8988T (cell line): ENCODE measurements around the gene GPR85.
"Not testable (repeated sequence)": the region's sequence is repeated elsewhere in the genome, so short reads cannot be mapped to it uniquely, and the experiment has no call there.

Source experiments
- DNase-seq: peaks from one replicate; pipeline ENCODE4 v3.0.0; 2011

The GPR85 gene

DNA sequence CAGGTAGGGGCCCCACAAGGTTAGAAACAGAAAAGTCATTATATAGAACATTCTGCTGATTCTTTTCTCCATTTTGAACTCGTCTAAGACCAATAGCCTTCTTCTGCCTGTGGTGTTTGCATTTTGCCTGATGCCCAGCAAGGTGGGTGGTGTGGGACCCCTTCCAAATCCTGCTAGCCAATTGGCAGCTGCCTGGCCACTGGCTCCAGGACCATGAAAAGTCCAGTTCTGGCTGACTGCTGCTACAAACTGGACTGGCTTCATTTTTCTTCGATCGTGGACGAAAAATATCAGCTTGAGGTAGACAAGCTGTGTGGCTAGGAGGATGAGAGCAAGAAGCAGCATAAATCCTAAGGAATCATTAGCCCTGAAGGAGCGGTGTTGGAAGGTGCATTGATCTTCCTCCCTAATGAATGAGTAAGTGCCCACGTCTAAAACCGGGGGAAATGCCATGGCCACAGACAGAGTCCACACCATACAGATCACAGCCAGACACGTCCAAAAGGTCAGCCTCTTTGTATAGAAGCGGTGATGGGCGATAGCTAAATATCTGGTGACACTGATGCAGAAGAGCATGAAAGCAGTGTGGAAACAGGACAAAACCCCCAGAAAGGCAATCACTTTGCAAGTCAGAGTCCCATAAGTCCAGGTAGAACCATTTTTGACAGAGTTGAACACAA lies 2.7 kb downstream of the GPR85 start:
- no peak for DNase-seq

DNA sequence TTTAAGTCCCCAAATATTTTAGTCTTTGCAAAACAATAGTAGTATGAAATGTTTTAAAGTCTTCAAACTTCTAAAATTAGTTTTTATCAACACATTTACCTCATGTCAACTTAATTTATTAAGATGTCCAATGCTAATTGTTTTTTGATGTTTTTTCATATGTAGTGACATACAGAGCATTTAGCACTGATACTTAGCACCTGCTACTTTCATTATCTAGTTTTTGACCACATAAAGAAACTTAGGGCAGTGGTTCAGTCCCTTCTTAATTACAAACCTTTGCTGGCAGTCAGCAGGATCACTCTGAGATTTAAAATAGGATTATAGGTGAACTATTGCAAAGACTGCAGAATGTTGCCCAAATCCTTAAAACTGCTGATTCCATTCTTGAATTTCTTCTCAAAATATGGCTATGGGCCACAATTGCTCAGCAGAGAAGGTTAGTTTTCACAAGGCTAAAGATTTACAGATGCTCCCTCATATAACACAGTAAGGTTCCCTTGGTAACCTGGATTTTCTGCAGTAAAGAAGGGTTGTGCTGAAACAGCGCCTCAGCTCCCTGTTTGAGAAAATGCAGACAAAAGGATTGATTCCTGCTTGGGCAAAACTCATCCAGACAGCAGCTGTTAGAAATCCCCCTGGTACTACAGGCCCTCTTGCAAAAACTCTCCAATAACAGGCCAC lies 3.4 kb downstream of the GPR85 start:
- no peak for DNase-seq

DNA sequence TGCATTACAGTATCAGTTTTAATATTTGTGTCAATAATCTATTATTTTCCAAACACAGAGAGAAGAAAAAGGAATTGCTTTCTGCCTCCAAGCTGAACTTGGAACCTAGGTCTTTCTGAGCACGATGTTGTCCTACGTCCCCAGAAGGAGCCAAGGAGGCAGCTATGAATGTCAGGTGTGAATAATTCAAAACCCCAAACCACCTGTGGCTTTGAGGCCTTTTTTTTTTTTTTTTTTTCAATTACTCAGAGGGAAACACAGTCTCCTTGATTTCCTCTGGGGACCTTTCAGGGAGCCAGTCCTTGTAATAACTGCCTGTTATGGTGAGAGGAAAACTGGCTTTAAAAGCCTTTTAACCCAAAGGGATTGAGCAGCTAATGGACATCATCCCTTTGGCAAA lies 8.3 kb downstream of the GPR85 start:
- no peak for DNase-seq

DNA sequence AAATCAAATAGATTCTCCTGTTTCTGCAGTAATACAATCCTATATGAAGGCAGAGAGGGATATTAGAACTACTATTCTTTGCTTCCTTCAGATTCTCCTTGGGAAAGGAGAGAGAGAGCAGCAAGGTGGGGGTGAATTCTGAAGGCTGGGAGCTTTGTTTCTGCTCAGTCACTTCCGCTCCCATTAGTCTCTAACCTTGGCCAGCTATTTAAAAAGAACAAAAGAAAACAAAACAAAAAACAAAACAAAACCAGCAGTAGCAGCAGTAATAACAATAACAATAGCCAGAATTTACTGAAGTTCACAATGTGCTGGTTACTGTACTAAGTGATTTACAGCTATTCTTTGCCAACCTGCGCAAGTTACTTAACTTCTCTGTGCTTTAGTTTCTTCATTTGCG lies 9.9 kb downstream of the GPR85 start:
- no peak for DNase-seq

DNA sequence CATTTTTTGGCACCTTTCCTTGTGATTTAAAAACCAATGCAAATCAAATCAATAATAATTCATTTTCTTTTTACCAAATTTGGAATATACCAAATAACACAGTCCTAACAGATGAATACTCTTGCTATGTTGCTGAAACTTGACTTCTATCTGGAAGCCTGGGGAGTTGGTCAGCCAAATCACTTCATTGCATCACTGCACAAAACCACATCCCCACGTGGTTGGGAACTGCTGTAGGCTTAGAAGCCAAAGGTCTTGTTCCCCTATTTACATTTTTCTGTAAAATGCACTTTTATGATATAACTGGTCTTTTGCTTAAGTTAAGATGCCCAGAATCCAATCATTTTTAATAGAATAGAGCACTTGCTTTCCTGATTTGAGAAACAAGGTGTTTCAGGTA lies 15.2 kb downstream of the GPR85 start:
- no peak for DNase-seq

DNA sequence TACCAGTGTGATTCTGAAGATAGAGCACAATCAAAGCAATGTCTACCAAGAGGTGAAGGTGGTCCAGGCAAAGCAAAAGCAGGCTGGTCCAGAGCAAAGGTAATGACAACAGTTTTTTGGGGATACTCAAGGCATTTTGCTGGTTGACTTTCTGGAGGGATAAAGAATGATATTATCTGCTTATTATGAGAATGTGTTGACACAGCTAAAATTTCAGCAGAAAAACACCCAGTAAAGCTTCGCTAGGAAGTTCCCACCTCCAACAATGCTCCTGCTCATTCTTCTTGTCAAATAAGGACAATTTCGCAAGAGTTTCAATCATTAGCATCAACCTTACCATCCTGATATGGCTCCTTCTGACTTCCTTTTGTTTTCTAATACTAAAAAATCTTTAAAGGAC lies 24.1 kb downstream of the GPR85 start:
- no peak for DNase-seq

DNA sequence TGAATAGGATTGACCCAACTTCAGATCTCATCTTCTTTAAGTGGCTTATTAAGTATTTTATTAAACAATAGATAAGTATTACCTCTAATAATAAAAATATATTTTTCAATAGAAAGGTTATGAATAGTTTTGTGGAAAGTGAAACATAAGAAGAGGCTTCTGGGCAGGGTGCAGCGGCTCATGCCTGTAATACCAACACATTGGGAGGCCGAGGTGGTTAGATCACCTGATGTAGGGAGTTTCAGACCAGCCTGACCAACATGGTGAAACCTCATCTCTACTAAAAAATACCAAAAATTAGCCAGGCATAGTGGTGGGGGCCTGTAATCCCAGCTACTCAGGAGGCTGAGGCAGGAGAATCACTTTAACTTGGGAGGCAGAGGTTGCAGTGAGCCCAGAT lies 26.5 kb downstream of the GPR85 start:
- DNase-seq = no peak

DNA sequence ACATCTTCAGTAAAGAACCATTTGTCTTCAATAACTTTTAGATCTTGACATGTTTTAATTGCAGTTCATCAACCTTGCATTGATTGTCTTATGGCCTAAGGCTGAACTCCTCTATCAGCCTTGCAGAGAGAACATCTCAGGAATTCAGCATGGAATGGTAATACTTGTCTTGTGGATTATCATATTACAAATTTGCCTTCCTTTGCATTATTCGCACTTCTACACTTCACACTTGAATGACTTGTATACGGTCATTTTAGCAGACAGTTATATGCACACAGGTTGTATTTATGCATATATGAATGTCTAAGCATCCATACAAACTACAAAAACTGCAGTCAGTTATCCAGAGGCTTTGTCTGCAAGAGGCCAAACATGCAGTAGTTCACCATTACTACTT lies 31.7 kb downstream of the GPR85 start:
- no peak for DNase-seq

DNA sequence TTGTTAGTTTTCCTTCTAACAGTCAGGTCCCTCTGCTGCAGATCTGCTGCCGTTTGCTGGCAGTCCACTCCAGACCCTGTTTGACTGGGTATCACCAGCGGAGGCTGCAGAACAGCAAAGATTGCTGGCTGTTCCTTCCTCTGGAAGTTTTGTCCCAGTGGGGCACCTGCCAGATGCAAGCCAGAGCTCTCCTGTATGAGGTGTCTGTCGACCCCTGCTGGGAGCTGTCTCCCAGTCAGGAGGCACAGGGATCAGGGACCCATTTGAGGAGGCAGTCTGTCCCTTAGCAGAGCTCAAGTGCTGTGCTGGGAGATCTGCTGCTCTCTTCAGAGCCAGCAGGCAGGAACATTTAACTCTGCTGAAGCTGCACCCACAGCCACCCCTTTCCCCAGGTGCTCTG lies 32.4 kb downstream of the GPR85 start:
- not testable (repeated sequence) for DNase-seq

DNA sequence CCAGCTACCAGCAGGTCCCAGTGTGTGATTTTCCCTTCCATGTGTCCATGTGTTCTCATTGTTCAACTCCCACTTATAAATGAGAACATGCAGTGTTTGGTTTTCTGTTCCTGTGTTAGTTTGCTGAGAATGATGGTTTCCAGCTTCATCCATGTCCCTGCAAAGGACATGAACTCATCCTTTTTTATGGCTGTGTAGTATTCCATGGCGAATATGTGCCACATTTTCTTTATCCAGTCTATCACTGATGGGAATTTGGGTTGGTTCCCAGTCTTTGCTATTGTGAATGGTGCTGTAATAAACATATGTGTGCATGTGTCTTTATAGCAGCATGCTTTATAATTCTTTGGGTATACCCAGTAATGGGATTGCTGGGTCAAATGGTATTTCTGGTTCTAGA lies 37.4 kb downstream of the GPR85 start:
- not testable (repeated sequence) for DNase-seq

DNA sequence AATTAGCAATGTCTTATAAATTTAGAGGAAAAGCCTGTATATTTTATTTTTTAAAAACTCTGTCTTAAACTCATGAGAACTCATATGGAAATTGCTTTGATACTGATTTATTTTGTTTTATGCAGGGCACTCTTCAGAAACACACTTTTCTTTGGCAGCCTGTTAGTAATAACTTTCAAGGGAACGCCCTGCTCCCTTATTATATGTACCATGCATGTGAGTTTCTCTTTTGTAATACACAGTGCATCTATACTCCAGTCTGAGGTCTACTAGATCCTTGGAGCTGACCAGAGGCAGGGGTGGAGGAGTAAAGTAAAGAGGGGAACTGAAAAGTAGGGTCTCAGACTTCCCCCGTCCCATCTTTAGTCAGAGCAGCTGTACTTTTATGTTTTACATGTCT lies 40.2 kb downstream of the GPR85 start:
- no peak for DNase-seq

DNA sequence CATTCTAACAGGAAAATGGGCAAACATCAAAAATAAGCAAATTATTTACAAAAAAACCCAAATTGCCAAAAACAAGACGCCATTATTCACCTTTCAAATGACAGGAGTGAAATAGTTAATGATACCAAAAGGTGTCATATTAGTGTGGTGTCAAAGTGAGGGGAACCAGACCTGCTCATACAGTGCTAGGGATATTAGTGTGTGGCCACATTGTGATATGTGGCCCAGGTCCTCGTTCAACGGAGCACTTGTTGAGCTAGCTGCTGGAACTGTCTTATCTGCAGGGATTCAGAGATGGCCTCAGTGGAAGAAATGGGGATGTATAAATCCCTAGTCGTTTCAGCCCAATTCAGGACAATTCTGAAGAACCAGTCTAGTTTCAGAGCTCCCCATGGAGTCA lies 41.2 kb downstream of the GPR85 start:
- DNase-seq = no peak

DNA sequence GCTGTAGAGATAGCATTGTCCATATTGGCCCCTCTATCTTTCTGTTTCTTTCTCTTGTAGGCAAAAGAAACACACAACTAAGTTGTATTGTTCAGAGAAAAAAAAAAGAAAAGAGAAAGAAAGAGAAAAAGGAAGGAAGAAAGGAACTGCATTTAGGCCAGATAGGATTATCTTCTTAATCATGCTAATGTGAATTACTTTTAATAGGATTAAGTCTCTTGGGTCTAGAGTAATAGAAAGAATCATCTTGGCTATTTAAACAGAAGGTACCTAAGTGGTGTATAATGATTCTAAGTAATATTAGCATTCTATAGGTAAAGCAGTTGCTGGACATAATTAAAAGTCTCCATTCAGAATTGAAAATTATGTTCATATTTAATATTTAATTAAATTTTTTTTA lies 42.2 kb downstream of the GPR85 start:
- no peak for DNase-seq

DNA sequence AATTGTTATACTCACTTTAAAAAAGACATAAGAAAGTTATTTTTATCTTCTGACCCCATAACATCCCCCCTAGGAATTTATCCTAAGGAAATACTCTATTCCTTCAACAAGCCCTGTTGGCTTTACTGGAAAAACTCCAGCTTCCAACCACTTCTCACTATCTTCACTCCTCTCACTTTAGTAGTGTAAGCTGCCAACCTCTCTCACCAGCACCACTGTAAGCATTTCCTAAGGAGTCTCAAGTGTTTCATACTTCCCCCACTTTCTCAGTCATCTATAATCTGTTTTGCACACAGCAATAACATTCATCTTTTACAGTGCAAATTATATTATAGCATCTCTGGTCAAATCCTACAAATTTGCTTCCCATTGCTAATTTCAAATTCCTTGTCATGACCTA lies 45.8 kb downstream of the GPR85 start:
- DNase-seq = no peak

DNA sequence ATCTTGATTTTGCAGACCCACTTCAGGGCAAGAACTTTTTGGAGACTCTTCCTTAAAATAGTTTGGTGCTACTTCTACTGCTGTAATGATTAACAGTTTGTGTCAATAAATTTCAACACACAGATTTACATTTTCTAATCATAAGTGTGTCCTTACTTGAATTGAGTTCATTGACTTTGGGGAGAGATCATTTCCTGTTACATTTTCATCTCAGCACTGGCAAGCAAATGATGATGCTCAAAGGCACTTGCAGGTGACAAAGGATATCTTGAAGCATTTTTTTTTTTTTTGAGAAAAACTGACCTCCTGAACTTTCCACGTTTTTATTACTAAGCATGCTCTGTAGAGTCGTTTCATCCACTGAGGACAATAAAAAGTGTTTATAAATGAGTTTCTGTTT lies 52.7 kb downstream of the GPR85 start:
- no peak for DNase-seq
